Panc1 (cell line): ENCODE results near the gene TRIM5. TPM values are rescaled to one million over a fixed set of nuclear protein-coding genes. Genes with fewer than 3 reads are reported as not detected.

ENCODE experiments used
- ATAC-seq: fragments of 200-7000 bp; cut with Tn5 transposase; 2 replicates; pipeline ENCODE4 v1.9.1; 2020; ENCODE audit warnings: mild to moderate bottlenecking, moderate library complexity
- BruUV-seq: library from RNA; stranded (reverse); fragments of 400-500 nt; replicated peaks from 2 replicates; lab custom pipeline; 2021; lab: Mats Ljungman, UMichigan
- CTCF ChIA-PET: fragments of 300-600 bp; sonication (Branson Sonifier 250); formaldehyde crosslinking; loops from one replicate; lab custom pipeline; 2022; ENCODE audit warnings: antibody characterized with exemption; lab: Charles Lee
- POLR2A ChIA-PET: fragments of 300-600 bp; sonication (Branson Sonifier 250); formaldehyde crosslinking; loops from one replicate; lab custom pipeline; 2022; ENCODE audit warnings: antibody characterized with exemption; lab: Charles Lee
- DNase-seq: peaks from one replicate; pipeline ENCODE4 v3.0.0-alpha.2; 2010; ENCODE audit warnings: low read depth, low spot score
- H3K27ac ChIP-seq: 2 replicates; pipeline ENCODE4 v1.5.1; 2011; ENCODE audit warnings: mild to moderate bottlenecking, low read length, inconsistent platforms
- H3K27me3 ChIP-seq: fragments of 200-500 bp; sonication (Bioruptor generic); 2 replicates; pipeline ENCODE4 v1.6.0; 2014; ENCODE audit warnings: low read length, inconsistent platforms; ENCODE audit not compliant: control insufficient read depth, insufficient read depth
- H3K36me3 ChIP-seq: fragments of 200-500 bp; sonication (Bioruptor generic); 2 replicates; pipeline ENCODE4 v1.5.1; 2014; ENCODE audit warnings: inconsistent platforms, mild to moderate bottlenecking, low read length, moderate library complexity; ENCODE audit not compliant: control insufficient read depth, insufficient read depth
- H3K4me1 ChIP-seq: 2 replicates; pipeline ENCODE4 v1.5.1; 2011; ENCODE audit warnings: inconsistent platforms, mild to moderate bottlenecking, low read length, moderate library complexity; ENCODE audit not compliant: control insufficient read depth, insufficient read depth
- H3K4me3 ChIP-seq, 2 experiments: 2 replicates each; pipeline ENCODE4 v1.5.1; 2011 to 2012; ENCODE audit warnings: low read depth in 2 of 2, low read length in 2 of 2, mild to moderate bottlenecking in 2 of 2, inconsistent platforms in 1 of 2, moderate library complexity in 1 of 2
- H3K9me3 ChIP-seq: fragments of 200-500 bp; sonication (Bioruptor generic); 2 replicates; pipeline ENCODE4 v1.5.1; 2014; ENCODE audit warnings: low read depth, mild to moderate bottlenecking, inconsistent platforms, low read length, moderate library complexity; ENCODE audit not compliant: control insufficient read depth, insufficient read depth
- CTCF ChIP-seq: fragments of 450-650 bp; IDR thresholded peaks from 2 replicates; pipeline ENCODE4 v1.5.1; 2017; ENCODE audit warnings: mild to moderate bottlenecking
- POLR2AphosphoS5 ChIP-seq: IDR thresholded peaks from 2 replicates; pipeline ENCODE4 v1.6.1; 2012; ENCODE audit warnings: mild to moderate bottlenecking, low read depth, low read length, moderate library complexity
- REST ChIP-seq, 2 experiments: IDR thresholded peaks; 2 replicates each; pipeline ENCODE4 v1.6.1; 2011 to 2012; ENCODE audit warnings: low read depth in 2 of 2, control low read depth in 1 of 2, low read length in 1 of 2, mild to moderate bottlenecking in 1 of 2, moderate library complexity in 1 of 2; ENCODE audit not compliant: insufficient read depth in 1 of 2
- SIN3A ChIP-seq: IDR thresholded peaks from 2 replicates; pipeline ENCODE4 v1.6.1; 2012; ENCODE audit warnings: low read depth, mild to moderate bottlenecking, low read length, moderate library complexity, borderline replicate concordance; ENCODE audit not compliant: insufficient read depth
- TCF7L2 ChIP-seq: IDR thresholded peaks from 2 replicates; pipeline ENCODE4 v1.6.1; 2011; ENCODE audit warnings: mild to moderate bottlenecking, low read depth, low read length, inconsistent platforms
- in situ Hi-C: cut with HindIII; loops from 2 replicates; pipeline ENCODE4 v1.10.0; 2016; ENCODE audit warnings: low sequenced_read_pairs, low pct_unique_long_range_greater_than_20kb
- intact Hi-C: fragments of 100-400 bp; cut with micrococcal nuclease; formaldehyde crosslinking; loops from one replicate; pipeline ENCODE4 v1.10.0; 2022; ENCODE audit not compliant: unreplicated experiment
- total RNA-seq: library from RNA; stranded (reverse); gene quantifications from one replicate; pipeline ENCODE4 v1.2.1, GENCODE V29; 2021; ENCODE audit not compliant: unreplicated experiment

TRIM5 gene
- total RNA-seq, 1 experiment from 2014 or later = 56.1 TPM

GRCh38 chr11:5655474-5655873 is 29.4 kb downstream of the TRIM5 start:
- ATAC-seq = no peak
- CTCF ChIA-PET = no interaction called here
- no peaks in the 10 kb centered on the region for H3K9me3 ChIP-seq
- intact Hi-C loops (no loop called here), in situ Hi-C loops (no loop called here)
- no peaks in the 10 kb centered on the region for H3K36me3 ChIP-seq
- TF ChIP-seq TCF7L2 (no peak), REST (IDR thresholded peaks at IDR 0.05; ENCODE audit: insufficient read depth in 1 of 2, low read depth in 2 of 2, low read length in 1 of 2) (no peak), POLR2AphosphoS5 (no peak), SIN3A (no peak), CTCF (no peak)
- no TSS peak for BruUV-seq
- no peak for DNase-seq
- H3K4me3 ChIP-seq = no peak overlapping the region
- no peaks in the 10 kb centered on the region for H3K27me3 ChIP-seq
- POLR2A ChIA-PET = interaction anchor here (0.7 kb wide), 1 partner anchor 104 kb away, joined by 6 read pairs; no protein-coding TSS in a partner anchor
- no peak overlapping the region for H3K27ac ChIP-seq
- no peaks in the 10 kb centered on the region for H3K4me1 ChIP-seq

GRCh38 chr11:5646139-5646538 is 38.7 kb downstream of the TRIM5 start:
- Histone ChIP-seq H3K9me3 (no peaks in the 10 kb centered on the region), H3K36me3 (no peaks in the 10 kb centered on the region), H3K27ac (no peak overlapping the region), H3K27me3 (no peaks in the 10 kb centered on the region), H3K4me1 (no peaks in the 10 kb centered on the region), H3K4me3 (no peak overlapping the region)
- POLR2A ChIA-PET = interaction anchor here (0.6 kb wide), 1 partner anchor 11 kb away, joined by 4 read pairs; no protein-coding TSS in a partner anchor
- DNase-seq (no peak), ATAC-seq (no peak)
- CTCF ChIA-PET = no interaction called here
- BruUV-seq = no TSS peak
- intact Hi-C loops = no loop called here
- in situ Hi-C loops = no loop called here
- TF ChIP-seq POLR2AphosphoS5 (no peak), SIN3A (no peak), TCF7L2 (no peak)

GRCh38 chr11:5643585-5643984 is 41.3 kb downstream of the TRIM5 start:
- in situ Hi-C loops = no loop called here
- Histone ChIP-seq H3K27ac (no peak overlapping the region), H3K27me3 (no peaks in the 10 kb centered on the region), H3K4me3 (no peak overlapping the region), H3K36me3 (no peaks in the 10 kb centered on the region), H3K9me3 (no peaks in the 10 kb centered on the region), H3K4me1 (no peaks in the 10 kb centered on the region)
- intact Hi-C loops = no loop called here
- ChIA-PET POLR2A (no interaction called here), CTCF (interaction anchor here (0.6 kb wide), 1 partner anchor 1006 kb away, joined by 3 read pairs; the partner anchor contains the start of gene OR51D1)
- ATAC-seq (no peak), DNase-seq (no peak)
- no peak for TF ChIP-seq REST (IDR thresholded peaks at IDR 0.05; ENCODE audit: insufficient read depth in 1 of 2, low read depth in 2 of 2, low read length in 1 of 2)
- TF ChIP-seq SIN3A = no peak
- TF ChIP-seq TCF7L2 = no peak
- no peak for TF ChIP-seq POLR2AphosphoS5
- TF ChIP-seq CTCF = no peak
- BruUV-seq = no TSS peak
